ENCODE measurements around the gene RNF17. TPM values are rescaled to one million over a fixed set of nuclear protein-coding genes. Genes with fewer than 3 reads are reported as not detected.
A peak's percentile ranks its signal among the peaks of the same experiment; 100 is the strongest.

The RNF17 gene
- total RNA-seq, 4 donors from 2014 or later = not detected

DNA sequence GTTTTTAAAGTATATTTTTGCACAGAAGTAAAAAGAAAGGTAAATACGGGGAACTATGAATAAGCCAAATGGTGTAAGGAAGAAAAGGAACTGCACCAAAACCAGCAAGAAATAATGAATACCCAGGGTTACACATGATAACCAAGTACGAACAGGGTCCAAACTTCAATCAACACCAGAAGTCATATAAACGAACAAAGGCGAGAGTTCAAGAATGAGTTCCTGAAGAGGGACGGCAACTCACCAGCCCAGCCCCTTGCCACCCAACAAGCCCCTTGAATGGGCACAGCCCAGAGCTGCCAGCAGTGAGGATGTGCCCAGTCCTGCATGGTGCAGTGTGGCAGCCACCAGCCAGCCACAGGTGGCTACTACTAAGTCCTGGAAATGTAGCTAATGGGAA lies 132.1 kb downstream of the RNF17 start:
- WGBS = 86% methylated on average over 5 of the region's 5 CpGs
- Histone ChIP-seq H3K4me3 (no peak overlapping the region), H3K36me3 (peaks cover 4 to 66% (median 38%) of the 10 kb centered on the region in 4 donors), H3K4me1 (no peaks in the 10 kb centered on the region), H3K27me3 (no peaks in the 10 kb centered on the region), H3K9me3 (no peaks in the 10 kb centered on the region), H3K27ac (replicated peaks in 1 of 4) (no peak overlapping the region)
- TF ChIP-seq EP300 (IDR thresholded peaks at IDR 0.05) (no peak), POLR2A (IDR thresholded peaks at IDR 0.05; ENCODE audit: low read depth) (no peak), POLR2AphosphoS5 (IDR thresholded peaks at IDR 0.05) (no peak)
- TF ChIP-seq, protein P1, sequence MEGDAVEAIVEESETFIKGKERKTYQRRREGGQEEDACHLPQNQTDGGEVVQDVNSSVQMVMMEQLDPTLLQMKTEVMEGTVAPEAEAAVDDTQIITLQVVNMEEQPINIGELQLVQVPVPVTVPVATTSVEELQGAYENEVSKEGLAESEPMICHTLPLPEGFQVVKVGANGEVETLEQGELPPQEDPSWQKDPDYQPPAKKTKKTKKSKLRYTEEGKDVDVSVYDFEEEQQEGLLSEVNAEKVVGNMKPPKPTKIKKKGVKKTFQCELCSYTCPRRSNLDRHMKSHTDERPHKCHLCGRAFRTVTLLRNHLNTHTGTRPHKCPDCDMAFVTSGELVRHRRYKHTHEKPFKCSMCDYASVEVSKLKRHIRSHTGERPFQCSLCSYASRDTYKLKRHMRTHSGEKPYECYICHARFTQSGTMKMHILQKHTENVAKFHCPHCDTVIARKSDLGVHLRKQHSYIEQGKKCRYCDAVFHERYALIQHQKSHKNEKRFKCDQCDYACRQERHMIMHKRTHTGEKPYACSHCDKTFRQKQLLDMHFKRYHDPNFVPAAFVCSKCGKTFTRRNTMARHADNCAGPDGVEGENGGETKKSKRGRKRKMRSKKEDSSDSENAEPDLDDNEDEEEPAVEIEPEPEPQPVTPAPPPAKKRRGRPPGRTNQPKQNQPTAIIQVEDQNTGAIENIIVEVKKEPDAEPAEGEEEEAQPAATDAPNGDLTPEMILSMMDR (IDR thresholded peaks at IDR 0.05) = no peak
- intact Hi-C loops (cut with DNase I) = no loop called here
- peak; percentile 70 for DNase-seq (ENCODE audit: extremely low spot score)

DNA sequence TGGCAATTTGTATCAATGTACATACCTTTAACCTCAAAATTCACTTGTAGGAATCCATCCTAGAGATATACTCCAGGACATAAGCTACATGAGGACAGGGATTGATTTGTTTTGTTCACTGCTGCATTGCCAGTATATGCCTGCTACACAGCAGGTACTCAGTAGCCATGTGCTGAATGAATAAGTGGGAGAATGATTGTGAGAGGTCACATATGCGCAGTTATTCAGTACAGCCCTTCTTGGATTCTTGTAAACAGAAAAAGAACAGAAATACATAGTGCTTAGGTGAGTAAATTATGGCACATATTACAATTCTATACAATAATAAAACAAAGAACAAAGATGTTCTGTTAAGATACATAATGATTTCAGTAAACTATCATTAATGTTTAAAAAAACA lies 133.3 kb downstream of the RNF17 start:
- intact Hi-C loops (cut with DNase I) = no loop called here
- no peaks in the 10 kb centered on the region for H3K4me1 ChIP-seq
- TF ChIP-seq POLR2AphosphoS5 (IDR thresholded peaks at IDR 0.05) = no peak
- TF ChIP-seq EP300 (IDR thresholded peaks at IDR 0.05) = no peak
- TF ChIP-seq POLR2A (IDR thresholded peaks at IDR 0.05; ENCODE audit: low read depth) = no peak
- TF ChIP-seq, protein P1 (IDR thresholded peaks at IDR 0.05) = no peak
- no peak overlapping the region for H3K4me3 ChIP-seq
- WGBS = 100% methylated on average over 1 of the region's 1 CpG
- H3K27me3 ChIP-seq = no peaks in the 10 kb centered on the region
- no peaks in the 10 kb centered on the region for H3K9me3 ChIP-seq
- H3K27ac ChIP-seq (replicated peaks in 1 of 4) = no peak overlapping the region
- peaks cover 4 to 63% (median 27%) of the 10 kb centered on the region in 4 donors for H3K36me3 ChIP-seq
- no peak for DNase-seq (ENCODE audit: extremely low spot score)

DNA sequence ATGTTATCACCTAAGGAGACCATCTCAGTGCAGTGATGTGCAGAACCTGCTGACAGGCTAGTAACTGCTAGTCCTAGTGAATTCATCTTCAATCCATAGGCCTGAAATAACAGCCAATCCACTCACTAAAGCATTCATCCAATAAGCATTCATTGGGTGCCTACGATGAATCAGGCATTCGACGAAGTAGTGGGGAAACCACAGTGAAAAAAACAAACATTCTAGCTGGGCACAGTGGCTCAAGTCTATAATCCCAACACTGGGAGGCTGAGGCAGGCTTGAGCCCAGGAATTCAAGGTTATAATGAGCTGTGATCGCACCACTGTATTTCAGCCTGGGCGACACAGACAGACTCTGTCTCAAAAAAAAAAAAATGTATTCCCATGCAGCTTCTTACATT lies 135.6 kb downstream of the RNF17 start:
- 93% methylated on average over 5 of the region's 5 CpGs for WGBS
- TF ChIP-seq POLR2A (IDR thresholded peaks at IDR 0.05; ENCODE audit: low read depth) (no peak), POLR2AphosphoS5 (IDR thresholded peaks at IDR 0.05) (no peak), EP300 (IDR thresholded peaks at IDR 0.05) (no peak)
- TF ChIP-seq, protein P1 (IDR thresholded peaks at IDR 0.05) = no peak
- H3K9me3 ChIP-seq = no peaks in the 10 kb centered on the region
- peaks cover 4 to 65% (median 18%) of the 10 kb centered on the region in 4 donors for H3K36me3 ChIP-seq
- no peak overlapping the region for H3K4me3 ChIP-seq
- intact Hi-C loops (cut with DNase I) = no loop called here
- H3K27me3 ChIP-seq = no peaks in the 10 kb centered on the region
- DNase-seq (ENCODE audit: extremely low spot score) = peak; percentile 57
- H3K4me1 ChIP-seq = no peaks in the 10 kb centered on the region
- H3K27ac ChIP-seq (replicated peaks in 1 of 4) = no peak overlapping the region

DNA sequence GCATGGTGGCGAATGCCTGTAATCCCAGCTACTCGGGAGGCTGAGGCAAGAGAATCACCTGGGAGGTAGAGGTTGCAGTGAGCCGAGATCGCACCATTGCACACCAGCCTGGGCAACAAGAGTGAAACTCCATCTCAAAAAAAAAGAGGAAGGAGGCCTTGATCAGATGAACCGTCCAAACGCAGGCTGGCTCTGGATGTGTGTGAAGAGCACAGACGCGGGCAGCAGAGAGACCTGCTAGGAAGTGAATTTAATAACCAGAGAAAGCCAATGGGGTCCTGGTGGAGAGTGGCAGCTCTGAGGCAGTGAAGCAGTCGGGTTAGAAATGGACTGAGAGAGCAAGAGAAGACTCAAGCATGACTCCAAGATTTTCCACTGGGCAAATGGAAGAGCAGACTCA lies 136.5 kb downstream of the RNF17 start:
- WGBS = 94% methylated on average over 9 of the region's 9 CpGs
- no peaks in the 10 kb centered on the region for H3K9me3 ChIP-seq
- no peak overlapping the region for H3K4me3 ChIP-seq
- no peaks in the 10 kb centered on the region for H3K4me1 ChIP-seq
- no peak for TF ChIP-seq POLR2AphosphoS5 (IDR thresholded peaks at IDR 0.05)
- no peak for TF ChIP-seq EP300 (IDR thresholded peaks at IDR 0.05)
- TF ChIP-seq, protein P1 (IDR thresholded peaks at IDR 0.05) = no peak
- TF ChIP-seq POLR2A (IDR thresholded peaks at IDR 0.05; ENCODE audit: low read depth) = no peak
- intact Hi-C loops (cut with DNase I) = no loop called here
- H3K27ac ChIP-seq (replicated peaks in 1 of 4) = no peak overlapping the region
- peak; percentile 55 for DNase-seq (ENCODE audit: extremely low spot score)
- no peaks in the 10 kb centered on the region for H3K27me3 ChIP-seq
- H3K36me3 ChIP-seq = peaks cover 9 to 73% (median 20%) of the 10 kb centered on the region in 4 donors

DNA sequence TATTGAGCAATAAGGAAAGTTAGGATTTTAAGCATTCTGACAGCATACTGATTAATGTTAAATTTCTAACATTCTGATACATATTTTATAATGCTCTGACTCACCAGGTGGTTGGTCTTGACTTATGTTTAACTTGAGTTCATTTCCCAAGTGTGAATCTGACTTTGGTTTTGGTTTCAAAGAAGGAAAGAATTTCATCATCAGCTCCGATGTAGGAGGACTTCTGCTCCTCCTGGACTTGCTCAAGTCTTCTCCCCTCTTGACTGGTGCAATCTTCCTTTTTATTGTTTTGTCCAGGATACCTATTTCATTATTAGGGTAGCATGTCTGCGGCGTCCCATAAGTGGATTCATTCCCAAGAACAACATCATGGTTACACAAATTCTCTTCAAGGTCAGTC lies 141.3 kb downstream of the RNF17 start:
- Histone ChIP-seq H3K9me3 (no peaks in the 10 kb centered on the region), H3K27me3 (no peaks in the 10 kb centered on the region), H3K36me3 (peaks cover 17 to 83% (median 37%) of the 10 kb centered on the region in 4 donors), H3K27ac (replicated peaks in 1 of 4) (no peak overlapping the region), H3K4me1 (no peaks in the 10 kb centered on the region), H3K4me3 (no peak overlapping the region)
- no peak for DNase-seq (ENCODE audit: extremely low spot score)
- 85% methylated on average over 3 of the region's 3 CpGs for WGBS
- TF ChIP-seq, protein P1 (IDR thresholded peaks at IDR 0.05) = no peak
- TF ChIP-seq POLR2A (IDR thresholded peaks at IDR 0.05; ENCODE audit: low read depth) = no peak
- no peak for TF ChIP-seq EP300 (IDR thresholded peaks at IDR 0.05)
- no peak for TF ChIP-seq POLR2AphosphoS5 (IDR thresholded peaks at IDR 0.05)
- intact Hi-C loops (cut with DNase I) = no loop called here
